ENCODE results near the gene IL17RE. TPM values are rescaled to one million over a fixed set of nuclear protein-coding genes. Genes with fewer than 3 reads are reported as not detected.
"Not testable (repeated sequence)": the region's sequence is repeated elsewhere in the genome, so short reads cannot be mapped to it uniquely, and the experiment has no call there.

IL17RE gene
- polyA plus RNA-seq, 5 donors: 74.6 to 102 (median 86.3) TPM

- DNase-seq: peak; percentile 75 to 77
These were observed 30.4 kb downstream of the IL17RE start for GRCh38 chr3:9932843-9933560.

GRCh38 chr3:9933561-9934234, 31.1 kb downstream of the IL17RE start, which contains the start of gene CRELD1:
CRELD1 (plus strand) TSS chr3:9933834; CDS start chr3:9934439, 605 bp downstream.
- DNase-seq: peak; percentile 91 to 95

- DNase-seq: no peak
These were observed 31.6 kb downstream of the IL17RE start for GRCh38 chr3:9934235-9934621.

- no peak for DNase-seq
These were observed 32.3 kb downstream of the IL17RE start for GRCh38 chr3:9934993-9935392.

DNA sequence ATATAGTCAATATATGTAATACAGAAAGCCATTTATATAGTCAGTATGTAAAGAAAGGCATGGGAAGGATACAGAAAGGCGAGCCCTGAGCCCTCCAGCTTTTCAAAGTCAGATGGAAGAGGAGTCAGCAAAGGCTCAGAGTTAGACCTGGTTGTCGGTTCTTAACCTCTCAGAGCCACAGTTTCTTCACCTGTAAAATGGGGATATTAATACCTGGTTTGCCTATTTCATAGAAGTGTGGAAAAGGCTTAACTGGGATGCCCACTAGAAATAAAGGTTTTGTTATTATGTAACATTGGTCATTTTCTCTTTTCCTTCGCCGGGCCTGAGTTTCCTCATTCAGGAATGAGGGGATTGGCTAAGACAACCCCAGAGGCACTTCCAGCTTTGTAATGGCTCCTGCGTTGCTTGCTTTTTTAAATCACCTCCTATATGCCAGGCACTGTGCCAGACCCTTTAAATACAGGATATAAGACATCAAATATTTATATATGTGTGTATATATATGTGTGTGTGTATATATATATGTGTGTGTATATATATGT, 33.4 kb downstream of the IL17RE start:
- DNase-seq: no peak

- no peak for DNase-seq
These were observed 35.0 kb downstream of the IL17RE start for GRCh38 chr3:9937486-9938238.

DNA sequence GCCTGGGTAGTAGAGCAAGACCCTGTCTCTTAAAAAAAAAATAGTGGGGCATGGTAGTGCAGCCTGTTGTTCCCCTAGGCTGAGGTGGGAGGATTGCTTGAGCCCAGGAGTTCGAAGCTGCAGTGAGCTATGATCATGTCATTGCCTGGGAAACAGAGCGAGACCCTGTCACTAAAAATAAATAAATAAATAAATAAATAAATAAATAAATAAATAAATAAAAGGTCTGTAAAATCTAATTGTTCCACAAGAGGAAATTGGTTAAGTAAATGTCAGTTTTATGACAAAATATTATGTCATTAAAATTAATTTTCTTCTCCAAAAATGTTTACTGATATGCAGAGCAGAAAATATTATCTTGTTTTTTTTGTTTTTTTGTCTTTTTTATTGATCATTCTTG, 36.3 kb downstream of the IL17RE start:
- DNase-seq: no peak

- not testable (repeated sequence) for DNase-seq
These were observed 37.3 kb downstream of the IL17RE start for GRCh38 chr3:9939906-9940305.

DNA sequence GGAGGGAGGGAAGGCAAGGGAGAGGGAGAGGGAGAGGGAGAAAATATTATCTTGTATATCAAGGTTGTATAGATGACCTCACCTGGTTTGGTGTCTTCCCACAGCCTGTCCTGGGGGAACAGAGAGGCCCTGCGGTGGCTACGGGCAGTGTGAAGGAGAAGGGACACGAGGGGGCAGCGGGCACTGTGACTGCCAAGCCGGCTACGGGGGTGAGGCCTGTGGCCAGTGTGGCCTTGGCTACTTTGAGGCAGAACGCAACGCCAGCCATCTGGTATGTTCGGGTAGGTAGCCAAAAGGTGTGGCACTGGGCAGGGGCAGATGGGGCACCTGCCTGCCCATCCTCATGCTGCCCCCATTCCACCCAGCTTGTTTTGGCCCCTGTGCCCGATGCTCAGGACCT, 38.1 kb downstream of the IL17RE start:
- no peak for DNase-seq

DNA sequence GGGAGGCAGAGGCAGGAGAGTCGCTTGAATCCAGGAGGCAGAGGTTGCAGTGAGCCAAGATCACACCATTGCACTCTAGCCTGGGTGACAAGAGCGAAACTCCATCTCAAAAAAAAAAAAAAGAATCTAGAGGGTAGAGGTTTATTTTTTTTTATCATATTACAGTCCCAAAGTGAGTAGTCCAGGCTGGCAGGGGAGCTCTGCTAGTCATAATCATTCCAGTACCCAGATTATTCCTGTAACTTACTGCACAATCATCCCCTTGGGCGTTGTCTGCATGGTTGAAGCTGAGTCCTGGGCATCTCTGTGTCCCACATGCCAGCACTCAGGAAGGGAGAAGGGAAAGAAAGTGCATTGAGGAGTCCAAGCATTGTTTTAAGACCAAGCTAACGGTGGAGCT, 39.5 kb downstream of the IL17RE start:
- no peak for DNase-seq

- no peak for DNase-seq
These were observed 40.5 kb downstream of the IL17RE start for GRCh38 chr3:9942934-9943690.

GRCh38 chr3:9944271-9944670, 41.6 kb downstream of the IL17RE start:
- no peak for DNase-seq

DNA sequence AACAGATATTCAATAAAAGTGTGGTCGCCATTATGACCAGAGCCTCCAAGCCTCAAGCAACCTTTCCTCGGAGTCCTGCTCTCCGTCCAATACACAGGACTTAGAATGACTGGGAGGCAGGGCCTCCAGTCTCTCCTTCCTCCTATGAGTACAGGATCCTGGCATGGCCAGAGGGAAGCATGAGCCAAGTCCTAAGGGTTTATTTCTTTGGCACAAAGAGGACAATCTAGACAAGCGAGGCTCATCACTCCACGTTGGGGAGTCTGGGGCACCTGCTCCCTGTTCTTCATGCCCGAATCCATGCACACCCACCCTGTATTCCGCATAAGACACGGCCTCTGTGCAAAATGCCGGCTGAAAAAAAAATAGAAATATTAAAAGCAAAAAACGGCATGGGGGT, 42.7 kb downstream of the IL17RE start:
- DNase-seq: no peak

DNA sequence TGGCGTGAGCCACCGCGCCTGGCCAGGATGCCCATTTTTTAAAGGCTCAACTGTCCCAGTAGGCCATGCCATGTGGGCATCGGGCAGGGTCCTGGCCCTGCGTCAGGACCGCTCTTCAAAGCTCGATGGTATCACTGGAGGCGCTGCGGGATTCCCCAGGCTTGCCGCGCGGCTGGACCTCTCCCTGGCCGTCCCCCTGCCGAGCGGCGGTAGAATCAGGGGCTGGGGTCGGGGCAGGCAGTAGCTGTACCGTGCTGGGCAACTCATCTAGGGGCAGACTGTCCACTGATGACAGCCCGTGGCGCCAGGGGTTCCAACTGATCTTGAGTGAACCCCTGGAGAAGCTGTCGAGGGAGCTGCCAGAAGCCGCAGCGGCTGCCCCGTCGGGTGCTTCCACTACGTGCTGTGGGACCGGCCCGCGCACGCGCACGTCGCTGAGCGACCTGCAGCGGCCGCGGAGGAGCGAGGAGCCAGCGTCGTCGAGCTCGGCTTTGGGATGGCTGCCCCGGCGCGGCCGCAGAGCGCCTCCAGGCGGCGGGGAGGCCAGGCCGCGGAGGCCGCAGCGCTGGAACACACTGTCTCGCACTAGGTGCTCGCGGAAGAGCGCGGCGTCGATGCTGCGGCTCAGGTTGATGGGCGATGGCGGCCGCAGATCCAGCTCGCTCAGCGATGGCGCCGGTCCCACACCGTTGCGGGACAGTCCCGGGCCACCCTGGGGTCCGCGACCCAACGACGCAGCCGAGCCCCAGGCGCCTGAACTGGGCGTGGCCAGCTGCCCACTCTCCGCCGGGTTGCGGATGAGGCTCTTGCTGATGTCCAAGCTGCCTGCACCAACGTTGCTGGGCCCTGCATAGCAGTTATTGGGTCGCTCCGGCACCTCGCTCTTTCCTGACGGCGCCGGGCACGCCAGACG, 43.7 kb downstream of the IL17RE start:
- DNase-seq: peak; percentile 82 to 83

DNA sequence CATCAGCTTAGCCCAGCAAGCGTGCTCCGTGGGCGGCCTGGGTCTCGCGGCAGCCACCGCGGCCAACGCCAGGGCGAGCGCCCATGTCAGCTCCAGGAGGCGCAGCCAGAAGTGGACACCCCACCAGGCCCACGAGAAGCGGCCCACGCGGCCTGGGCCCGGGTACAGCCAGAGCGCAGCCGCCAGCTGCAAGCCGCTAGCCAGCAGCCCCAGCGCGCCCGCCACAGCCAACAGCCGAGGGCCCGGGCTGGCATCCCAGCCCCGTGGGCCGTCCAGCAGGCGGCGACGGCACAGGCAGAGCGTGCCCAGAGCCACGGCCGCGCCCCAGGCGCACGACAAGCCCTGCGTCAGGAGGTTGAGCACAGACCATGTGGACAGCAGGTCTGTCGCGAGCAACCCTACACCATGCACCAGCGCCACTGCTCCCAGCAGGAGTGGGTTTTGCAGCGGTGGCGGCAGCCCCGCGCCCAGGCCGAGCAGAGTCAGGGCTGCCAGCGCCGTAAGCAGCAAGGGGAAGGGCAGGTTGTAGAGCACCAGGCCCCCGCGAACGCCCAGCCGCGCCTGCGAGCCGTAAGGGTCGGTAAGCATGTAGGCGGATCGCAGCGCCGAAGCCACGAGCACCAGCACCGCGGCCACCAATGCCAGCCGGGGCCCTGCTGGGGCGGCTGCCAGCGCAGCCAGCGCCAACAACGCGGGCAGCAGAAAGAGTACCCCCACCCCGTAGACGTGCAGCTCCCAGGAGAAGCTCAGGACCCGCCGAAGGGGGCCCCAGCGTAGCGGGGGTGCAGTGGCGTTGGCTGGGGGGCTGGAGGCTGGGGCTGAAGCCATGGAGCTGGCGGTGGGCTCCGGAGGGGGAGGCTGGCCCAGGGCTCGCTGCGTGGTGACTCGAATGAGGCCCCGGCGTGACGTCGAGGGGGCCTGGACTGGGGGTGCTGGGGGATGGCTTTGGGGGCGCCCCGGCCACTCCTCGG, 44.7 kb downstream of the IL17RE start:
- peak; percentile 49 to 61 for DNase-seq

GRCh38 chr3:9948586-9948985, 45.9 kb downstream of the IL17RE start:
- no peak for DNase-seq

- DNase-seq: no peak
These were observed 46.5 kb downstream of the IL17RE start for GRCh38 chr3:9949115-9949514.

DNA sequence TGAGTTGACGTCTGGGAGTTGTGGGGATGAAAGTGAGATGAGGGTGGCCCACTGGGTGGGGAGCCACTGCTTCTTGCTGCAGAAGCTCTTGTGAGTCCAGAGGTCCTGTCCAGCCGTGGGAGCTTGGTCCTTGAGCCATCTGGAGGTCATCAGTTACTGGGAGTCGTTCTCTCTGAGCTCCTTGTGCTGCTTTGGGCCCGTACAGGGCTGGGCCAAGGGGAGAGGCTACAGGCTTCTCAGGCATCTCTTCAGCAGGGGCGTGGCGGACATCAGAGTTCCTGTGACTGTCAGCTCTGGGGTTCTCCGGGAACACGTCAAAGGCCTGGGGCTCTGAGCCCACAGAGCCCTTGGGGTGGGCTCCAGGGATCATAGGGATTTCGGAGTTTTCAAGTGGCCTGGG, 47.0 kb downstream of the IL17RE start:
- no peak for DNase-seq

- no peak for DNase-seq
These were observed 48.5 kb downstream of the IL17RE start for GRCh38 chr3:9951126-9951525.

Measured in right lung (tissue), 5 donors.